ENCODE results near the gene FBXO48.
"Not testable (repeated sequence)": the region's sequence is repeated elsewhere in the genome, so short reads cannot be mapped to it uniquely, and the experiment has no call there.

FBXO48 gene, protein sequence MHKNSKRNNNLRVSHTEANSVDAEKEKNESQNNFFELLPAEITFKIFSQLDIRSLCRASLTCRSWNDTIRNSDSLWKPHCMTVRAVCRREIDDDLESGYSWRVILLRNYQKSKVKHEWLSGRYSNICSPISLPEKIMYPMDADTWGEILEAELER

DNA sequence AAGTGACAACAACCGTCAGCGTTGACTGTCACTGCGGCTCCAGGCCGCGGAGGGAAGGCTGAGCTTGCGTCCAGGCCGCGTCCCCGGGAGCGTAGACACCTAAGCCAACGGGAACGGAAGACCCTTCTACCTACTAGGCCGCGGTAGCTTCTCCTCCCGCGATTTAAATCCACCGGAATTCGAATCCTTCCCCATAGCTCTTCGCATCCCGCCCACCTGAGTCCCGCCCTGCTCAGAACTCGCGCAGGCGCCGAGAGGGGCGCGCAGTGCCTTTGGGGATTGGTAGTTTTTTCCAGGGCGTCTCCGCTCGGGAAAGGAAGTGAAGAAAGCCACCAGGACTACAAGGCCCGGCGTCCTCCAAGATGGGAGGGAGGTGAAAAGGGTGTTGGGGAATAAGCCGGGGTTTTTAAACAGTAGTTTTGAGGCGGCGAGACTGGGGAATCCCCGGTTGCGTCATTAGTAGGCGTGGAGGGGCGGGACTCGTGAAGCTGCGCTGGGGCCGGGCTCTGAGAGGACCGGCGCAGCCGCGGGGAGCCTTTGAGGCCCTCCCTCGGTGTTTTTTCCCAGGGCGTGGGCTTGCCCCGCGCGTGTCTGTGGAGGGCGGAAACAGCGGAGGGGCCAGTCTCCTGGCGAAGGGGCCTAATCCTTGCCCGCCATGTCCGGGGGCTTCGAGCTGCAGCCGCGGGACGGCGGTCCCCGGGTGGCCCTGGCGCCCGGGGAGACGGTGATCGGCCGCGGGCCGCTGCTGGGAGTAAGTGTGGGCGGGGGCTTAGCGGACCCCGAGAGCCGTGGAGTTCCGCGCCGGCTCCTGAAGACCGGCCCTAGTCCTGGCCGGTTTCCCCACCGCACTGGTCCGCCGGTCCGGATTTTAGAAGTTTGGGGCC, at the start of gene FBXO48, which contains the start of gene APLF:
Gene FBXO48, minus strand, starts transcription at position 218 of the 884 bp plus-strand sequence. CDS start 2,149 bp downstream, outside the sequence.
Gene APLF, plus strand, starts transcription at position 509 of the 884 bp plus-strand sequence. Its CDS starts 147 bp downstream, at position 656.
- DNase-seq, result peak; percentile 99

DNA sequence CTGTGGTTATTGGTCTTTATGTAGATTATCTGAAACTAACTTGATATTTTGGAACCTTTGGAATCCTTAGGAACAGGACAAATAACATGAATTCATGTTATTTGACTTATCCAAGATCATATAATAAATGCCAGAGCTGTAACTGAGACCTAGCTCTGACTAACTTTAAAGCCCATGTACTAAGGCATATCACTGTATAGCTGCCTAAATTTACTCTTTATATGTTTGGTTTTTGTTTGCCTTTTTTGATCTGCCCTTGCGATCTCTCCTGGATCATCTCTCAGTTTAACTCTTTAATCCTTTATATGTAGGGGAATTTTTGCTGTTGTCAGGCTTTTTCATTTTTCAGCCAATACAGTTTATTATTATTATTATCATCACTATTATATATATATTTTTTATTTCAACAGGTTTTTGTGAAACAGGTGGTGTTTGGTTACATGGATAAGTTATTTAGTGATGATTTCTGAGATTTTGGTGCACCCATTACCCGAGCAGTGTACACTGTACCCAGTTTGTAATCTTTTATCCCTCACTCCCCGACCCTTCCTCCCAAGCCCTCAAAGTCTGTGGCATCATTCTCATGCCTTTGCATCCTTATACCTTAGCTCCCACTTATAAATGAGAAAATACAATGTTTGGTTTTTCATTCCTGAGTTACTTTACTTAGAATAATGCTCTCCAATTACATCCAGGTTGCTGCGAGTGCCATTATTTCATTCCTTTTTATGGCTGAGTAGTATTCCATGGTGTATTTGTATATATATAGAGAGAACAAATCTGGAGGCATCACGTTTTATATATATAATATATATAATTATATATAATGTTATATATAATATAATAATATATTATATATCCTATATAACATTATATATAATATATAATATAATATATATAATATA, 49.2 kb upstream of the FBXO48 start:
- no peak for DNase-seq

DNA sequence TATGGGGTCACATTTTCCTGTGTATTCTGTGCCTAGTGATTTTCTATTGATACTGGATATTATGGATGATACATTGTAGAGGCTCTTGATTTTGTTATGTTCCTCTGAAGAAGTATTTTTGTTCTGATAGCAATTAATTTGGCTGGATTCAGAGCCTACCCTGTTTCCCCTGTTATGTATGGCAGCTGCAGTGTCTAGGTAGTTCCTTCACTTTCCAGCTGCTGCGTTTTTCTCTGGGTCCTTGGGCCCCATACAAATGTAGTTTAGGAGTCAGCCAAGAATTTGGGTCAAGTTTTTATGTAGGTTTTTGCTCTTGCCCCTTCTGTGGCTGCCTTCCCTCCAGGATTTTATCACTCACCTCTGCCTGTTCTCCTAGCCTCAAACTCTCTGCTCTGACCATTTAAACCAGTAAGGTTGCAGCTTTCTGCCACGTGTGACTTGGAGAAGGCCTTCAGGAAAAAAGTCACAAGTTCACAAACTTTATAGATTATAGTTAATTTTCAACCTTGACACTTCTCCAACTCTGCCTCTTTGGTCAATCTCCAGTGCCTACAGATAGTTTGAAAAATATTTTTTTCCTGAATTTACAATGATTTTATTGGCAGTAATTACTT, 47.3 kb upstream of the FBXO48 start:
- no peak for DNase-seq

DNA sequence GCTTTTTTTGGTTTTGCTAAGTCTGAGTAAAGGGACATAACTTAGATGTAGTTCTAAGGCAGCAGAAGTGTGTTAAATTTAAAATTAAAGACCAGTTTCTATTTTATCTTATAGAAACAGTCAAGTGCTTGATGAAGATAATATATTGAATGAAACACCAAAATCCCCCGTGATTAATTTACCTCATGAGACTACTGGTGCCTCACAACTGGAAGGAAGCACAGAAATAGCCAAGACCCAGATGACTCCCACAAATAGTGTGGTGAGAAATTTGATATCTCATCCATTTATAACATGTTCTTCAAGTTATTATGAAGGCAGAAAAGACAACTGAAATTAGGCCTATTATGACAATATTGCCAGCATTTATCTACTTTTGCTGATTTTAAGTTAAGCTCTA, 45.9 kb upstream of the FBXO48 start:
- DNase-seq, result no peak

DNA sequence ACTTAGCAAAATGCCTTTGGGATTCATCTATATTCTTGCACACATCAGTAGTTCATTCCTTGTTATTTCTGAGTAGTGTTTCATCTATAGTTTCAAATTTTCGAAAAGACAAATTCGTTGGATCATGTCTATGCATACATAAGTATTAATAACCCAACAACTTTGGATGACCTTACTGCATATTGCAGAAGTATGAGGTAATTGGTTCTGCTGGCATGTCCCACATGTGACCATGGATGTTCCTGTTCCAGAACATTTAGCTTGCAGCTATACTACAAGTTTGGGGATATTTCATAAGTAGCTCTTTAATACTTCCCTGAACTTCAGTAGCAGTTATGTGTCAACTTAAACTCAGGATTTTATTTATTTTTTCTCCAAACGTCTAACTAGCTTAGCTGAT, 45.2 kb upstream of the FBXO48 start:
- no peak for DNase-seq

DNA sequence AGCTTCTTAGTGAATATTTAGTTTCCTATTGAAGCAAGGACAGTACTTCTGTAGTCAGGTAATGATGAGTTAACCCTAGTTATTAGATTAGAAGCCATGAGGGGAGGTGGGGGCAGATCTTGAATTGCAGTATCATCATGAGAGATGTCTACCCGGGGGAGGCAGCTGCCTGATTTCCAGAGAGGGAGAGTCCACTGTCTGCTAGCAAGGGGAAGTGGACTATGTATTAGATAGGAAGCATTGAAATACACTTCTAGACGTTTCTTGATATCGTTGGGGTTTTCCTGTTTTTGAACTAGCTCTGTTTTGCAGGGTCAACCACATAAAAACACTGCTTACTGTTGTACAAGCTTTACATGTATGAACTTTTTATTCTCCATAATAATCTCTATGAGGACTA, 39.1 kb upstream of the FBXO48 start:
- DNase-seq, result no peak

DNA sequence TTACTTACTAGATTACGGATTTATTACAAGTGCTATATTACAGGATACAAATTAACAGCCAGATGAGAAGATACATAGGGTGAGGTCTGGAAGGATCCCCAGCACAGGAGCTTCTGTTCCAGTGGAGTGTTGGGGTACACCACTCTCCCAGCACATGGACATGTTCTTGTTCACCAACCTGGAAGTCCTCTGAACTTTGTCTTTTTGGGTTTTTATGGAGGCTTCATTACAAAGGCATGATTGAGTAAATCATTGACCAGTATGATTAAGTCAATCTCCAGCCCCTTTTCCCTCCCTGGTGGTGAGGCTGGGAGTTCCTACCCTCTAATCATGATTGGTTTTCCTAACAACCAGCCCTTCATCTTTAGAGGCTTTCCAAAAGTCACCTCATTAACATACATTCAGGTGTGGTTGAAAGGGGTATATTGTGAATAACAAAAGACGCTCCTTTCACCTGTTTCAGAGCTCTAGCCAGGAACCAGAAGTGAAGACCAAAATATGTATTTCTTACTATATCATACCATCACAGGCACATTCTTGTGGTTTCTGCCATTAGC, 38.6 kb upstream of the FBXO48 start:
- DNase-seq, result no peak

DNA sequence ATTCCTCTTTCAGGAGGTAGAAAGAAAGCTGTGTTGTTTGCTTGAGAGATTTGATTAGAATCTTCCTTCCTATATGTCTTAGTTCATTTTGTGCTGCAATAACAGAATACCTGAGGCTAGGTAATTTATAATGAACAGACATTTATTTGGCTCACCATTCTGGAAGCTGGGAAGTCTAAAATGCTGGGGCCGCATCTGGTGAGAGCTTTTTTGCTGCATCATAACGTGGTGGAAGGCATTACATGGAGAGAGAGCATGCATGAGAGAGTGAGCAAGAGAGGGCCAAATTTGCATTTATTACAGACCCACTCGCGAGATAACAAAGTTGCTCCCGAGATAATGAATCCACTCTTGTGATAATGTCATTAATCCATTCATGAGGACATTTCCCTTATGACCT, 34.7 kb upstream of the FBXO48 start:
- DNase-seq, result no peak

DNA sequence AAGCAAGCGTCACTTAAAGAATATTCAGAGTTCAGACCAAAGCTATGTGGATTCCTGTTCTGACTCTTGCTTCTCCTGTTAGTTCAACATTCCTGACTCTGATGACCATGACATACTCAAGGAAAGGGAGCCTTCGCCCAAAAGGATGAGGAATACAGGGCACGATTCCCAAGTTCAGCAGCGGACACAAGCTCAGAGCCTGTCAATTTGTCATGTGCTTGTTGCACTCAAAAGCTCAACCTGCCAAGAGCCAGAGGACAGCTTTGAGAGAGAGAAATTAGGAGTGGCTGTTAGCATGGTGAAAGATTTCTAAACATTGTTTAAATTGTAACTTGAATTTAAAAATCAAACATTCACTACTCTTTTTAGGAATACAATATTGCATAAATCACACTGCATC, 33.6 kb upstream of the FBXO48 start:
- no peak for DNase-seq

DNA sequence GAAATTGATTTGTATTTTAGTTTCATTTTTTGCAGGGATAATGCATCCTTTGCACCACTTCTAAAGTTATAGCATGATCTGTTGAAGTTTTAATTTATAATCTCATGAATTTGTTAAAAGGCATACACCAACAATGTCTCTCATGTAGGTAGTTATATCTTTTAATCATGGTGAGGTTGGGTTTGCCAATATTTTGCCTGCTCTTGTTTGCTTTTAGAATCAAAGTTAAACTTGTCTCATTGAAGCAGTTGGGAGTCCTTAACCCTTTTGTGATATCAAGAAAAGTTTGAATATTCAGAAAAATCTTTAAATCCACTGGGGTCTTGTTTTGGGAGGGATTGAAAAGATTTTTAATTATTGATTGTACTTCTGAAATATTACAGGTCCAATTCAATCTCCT, 32.0 kb upstream of the FBXO48 start:
- no peak for DNase-seq

DNA sequence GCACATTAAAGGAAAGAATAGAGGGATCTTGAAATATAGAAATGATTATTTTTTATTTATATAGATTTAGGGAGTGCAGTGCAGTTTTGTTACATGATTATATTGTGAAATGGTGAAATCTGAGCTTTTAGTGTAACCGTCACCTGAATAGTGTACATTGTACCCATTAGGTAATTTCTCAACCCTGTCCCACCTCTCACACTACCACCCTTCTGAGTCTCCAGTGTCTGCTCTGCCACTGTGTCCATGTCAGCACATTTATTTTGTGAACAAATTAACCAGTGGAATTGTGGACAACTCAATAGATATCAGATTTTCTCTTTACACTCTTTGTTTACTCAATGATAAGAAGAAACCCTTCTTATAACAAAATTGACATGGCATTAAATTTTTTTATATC, 24.5 kb upstream of the FBXO48 start:
- no peak for DNase-seq

DNA sequence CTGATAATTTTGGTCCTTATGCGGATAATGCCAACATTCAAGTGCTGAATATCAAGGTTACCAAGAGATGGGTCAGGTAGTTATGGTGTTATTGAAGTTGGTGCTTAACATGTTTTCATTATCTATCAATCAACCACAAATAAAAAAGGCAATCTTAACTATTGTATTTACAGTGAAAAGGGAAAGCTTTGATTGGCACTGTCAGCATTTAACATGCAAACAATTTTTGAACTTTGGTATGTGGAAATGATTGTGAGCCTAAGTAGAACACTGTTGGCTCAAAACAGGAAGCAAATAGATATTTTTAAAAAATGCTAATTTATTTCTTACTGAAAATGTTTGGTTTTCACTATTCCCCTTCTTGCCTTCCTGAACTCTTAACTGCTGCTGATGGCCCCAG, 22.2 kb upstream of the FBXO48 start:
- DNase-seq, result no peak

DNA sequence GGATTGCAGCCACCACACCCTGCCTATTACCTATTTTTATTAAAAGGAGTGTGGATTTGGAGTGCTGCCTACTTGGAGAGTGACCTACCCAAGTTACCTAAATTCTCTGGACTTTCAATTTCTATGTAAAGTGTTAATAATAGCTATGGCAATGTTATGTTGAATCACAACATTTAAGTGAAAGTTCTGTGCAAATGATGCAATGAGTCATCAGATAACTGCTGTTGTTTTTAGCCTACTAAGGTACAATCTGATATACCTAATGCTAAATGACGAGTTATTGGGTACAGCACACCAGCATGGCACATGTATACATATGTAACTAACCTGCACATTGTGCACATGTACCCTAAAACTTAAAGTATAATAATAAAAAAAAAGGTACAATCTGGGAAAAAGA, 21.5 kb upstream of the FBXO48 start:
- DNase-seq, result not testable (repeated sequence)

DNA sequence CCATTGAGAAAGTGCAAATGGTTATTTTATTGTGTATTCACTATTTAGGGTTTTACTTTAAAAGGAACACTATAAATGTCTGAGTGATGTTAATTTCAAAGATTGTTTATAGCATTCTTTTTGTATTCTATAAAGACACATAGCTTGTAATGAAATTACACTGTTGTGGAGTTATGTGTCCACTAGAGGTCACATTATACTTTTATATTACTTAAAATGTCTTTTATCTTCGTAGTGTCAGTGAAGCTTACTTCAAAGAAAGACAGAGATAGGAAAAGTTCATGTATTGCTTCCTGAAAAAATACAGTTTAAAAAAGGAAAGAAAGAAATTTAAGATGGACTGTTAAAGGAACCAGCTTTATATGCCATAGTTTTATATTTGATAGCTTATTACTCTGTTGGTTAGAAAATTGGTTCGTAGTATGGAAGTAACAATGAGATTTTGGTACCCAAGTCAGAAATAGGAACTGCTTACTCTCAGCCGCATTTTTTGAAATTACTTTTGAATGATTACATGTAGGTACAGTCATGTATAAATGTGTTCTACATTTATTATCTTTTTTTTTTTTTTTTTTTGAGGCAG, 20.8 kb upstream of the FBXO48 start:
- no peak for DNase-seq

DNA sequence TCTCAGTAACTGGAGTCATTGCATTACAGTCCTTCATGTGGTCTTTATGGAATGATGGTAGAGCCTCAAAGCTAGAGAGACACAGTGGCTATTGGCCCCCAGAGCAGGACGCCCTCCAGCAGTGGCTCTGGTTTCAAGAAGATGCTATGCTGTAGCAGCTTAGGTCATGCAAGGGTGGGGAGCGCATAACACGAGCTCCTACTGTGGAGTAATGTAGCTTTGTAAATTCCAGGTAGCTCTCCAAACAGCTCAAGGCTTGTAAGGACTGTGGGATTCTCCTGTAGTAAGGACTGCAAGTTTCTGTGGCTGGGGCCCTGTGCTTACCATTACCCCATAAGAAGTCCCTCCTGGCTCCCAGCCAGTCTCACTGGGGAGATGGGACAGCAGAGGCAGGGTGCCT, 15.9 kb upstream of the FBXO48 start:
- DNase-seq, result no peak

DNA sequence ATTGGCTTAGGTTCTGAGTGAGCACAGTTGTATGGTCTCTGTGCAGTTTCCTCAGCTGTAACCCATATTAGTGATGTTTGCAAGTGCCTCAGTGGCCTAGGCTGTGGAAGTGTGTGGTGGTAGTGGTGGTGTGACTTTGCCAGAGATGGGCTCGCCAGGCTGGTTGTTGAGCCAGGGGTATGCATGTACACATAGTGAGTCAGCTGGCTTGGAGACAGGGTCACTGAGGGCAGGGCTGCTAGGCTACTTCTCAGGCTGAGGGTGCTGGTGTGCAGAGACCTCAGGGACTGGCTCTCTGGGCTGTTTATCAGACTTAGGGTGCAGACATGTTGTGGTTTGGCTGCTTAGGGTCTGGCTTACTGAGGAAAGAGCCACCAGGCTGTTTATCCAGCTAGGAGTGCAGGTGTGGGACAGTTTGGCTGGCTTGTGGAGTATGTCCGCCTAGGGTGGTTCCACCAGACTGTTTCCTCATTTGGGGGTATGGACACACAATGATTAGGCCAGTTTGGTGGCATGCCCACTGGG, 15.3 kb upstream of the FBXO48 start:
- DNase-seq, result no peak

DNA sequence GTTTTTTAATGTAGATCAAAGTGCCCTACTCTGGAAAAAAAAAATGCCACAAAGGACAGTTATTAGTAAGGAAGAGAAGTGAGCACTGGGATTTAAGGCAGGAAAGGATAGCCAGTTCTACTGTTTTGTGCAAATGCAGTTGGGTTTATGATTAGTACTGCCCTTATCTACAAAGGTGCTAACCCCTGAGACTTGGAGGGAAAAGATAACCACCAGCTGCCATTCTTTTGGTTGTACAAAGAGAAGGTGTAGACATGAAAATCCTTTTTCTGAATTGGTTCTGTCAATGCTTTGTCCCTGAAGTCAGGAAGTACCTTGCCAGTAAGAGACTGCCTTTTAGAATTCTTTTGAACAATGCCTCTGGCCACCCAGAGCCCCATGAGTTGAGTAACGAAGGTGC, 11.6 kb upstream of the FBXO48 start:
- no peak for DNase-seq

DNA sequence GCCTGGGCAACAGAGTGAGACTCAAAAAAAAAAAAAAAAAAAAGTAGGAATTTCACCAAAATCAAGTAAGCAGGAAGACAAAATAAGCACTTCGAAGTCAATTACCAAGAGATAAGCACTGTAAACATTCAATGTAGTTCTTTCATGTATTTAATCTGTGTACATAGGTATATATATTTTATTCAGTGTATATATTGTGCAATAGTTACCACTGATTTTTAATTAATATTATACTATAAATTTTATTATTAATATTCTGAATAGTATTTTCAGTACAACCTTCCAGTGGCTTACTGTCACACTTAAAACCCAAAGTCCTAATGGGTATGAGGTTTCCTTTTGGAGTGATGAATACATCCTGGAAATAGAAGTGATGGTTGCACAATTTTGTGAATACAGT, 9.4 kb upstream of the FBXO48 start:
- no peak for DNase-seq

DNA sequence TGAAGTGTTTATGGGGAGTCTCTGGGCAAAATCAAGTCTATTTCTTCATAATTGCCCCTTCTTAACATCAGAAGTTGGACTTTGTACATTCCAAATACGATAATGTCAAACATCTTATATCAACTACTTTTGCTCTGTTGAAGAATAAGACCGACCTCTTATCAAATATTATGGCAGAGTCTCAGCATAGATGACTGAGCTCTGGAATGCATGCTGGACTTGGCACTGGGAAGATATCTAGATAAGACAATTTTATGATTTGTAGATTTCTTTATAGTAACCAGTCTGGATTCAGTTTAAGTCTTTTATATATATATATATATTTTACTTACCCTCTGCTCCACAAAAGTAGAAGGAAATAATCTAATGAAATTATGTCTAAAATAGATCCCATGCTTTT, 8.5 kb upstream of the FBXO48 start:
- DNase-seq, result no peak

DNA sequence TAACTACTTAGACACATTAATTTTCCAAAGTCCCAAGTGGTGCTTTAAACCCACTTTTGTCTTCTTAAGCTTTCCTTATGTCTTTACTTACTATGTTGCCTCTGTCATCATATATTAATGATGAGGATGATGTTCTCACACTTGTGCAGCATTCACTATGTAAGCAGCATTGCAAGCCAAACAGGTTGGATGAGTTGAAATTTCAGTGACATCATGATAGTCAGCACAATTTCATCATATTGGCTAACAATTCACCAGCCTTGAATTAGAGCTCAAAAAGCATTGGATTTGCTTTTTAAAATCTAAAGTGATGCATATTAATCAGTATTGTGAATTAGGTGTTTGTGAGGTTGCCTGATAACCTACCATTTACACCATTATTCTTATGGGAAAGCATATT, 8.0 kb upstream of the FBXO48 start:
- DNase-seq, result no peak

DNA sequence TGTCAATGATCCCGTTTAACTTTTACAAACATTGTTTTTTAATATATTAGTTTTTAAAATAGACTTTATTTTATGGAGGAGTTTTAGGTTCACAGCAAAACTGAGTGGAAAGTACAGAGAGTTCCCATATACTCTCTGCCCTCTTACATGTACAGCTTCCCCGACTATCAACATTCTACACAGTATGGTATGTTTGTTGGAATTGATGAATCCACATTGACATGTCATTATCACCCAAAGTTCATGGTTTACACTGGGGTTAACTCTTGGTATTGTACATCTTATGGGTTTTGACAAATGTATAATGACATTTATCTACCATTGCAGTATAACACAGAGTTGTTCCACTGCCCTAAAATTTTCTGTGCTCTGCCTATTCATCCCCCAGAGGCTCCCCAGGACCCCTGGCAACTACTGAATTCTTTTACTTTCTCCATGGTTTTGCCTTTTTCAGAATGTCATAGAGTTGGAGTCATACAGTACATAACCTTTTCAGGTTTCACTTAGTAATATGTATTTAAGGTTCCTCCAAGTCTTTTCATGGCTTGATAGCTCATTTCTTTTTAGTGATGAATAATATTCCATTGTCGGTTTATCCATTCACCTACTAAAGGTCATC, 5.8 kb upstream of the FBXO48 start:
- no peak for DNase-seq

DNA sequence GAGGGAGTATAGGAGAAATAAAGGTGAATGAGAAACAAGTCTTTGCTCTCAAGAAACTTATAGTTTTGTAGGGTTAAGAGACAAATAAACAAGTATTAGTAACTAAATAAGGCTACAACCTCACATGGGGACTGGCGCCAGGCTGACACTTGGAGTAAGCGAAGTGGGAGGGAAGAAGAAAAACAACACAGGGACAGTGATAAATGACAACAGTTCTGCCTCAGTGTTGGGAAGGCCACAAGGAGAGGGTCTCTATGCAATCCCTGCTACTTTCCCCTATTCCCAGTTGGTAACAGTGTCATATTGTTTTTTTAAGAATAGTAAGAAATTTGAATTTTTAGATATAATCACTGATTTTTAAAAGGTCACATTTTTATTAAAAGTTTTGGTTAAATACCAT, 4.3 kb upstream of the FBXO48 start:
- no peak for DNase-seq
